SIG-M5 (cell line): ENCODE measurements around the gene SDCCAG8.

ENCODE experiments used
- DNase-seq: peaks from one replicate; lab custom pipeline; 2025; lab: John Stamatoyannopoulos, UW

Gene SDCCAG8

DNA sequence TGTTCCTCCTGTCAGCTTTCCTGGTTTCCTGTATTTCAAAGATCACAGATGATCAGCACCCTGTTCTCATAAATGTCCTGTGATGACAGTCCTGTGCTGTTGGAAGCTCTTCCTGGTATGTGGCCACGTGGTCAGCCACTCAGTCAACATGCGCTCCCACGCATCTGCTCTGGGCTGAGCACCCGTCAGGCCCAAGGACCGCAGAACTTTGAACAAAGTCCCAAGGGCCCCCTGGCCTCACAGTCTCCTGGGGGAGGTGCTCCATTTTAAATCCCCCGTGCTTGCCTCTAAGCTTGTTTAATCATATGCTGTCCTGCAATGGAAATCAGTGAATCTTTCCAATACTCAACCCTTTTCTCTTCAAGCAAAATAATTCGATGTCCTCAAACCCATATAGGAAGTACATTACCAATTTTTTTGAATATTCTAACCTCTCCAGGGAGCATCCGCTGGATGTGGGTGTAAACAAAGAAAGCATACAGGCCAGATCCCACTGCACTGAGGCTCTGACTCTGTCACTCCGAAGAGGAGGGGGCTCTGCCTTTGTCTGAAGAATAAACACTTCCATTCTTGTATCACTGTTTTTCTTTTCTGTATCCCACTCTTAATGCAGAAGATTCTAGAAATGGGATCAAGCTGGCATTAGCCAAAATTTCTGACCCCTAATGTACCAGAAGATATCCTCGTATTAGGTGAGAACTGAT is 250.3 kb downstream of the SDCCAG8 start:
- no peak for DNase-seq

DNA sequence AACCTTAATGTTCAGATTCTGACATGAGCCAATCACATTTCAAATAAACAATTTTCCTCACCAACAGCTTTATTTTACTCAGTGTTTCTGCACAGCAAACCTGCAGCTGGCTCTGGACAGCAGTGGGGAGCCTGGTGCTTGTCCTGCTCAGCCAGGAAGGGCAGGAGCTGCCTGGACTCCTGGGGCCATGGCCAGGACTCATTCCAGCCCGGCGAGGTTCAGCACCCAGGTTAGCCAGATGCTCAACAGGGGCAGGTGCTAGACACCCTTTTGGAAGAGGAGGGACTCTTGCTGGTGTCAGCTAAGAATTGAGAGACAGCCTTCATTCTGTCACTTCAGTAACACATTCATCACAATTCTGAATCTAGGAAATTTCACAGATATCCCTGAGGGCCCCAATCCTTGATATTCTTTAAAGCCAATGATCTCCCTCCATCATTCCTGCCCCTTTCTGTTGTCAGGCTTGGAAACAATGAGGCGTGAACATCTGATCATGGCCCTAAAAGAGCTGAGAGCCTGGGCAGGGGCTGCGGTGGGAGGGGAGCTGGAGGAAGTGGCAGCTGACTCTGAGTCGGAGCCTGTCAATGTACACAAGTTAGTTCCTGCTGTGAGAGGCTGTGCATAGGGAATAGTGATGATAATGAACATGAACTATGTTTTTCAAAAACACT is 251.3 kb downstream of the SDCCAG8 start:
- DNase-seq, result no peak

DNA sequence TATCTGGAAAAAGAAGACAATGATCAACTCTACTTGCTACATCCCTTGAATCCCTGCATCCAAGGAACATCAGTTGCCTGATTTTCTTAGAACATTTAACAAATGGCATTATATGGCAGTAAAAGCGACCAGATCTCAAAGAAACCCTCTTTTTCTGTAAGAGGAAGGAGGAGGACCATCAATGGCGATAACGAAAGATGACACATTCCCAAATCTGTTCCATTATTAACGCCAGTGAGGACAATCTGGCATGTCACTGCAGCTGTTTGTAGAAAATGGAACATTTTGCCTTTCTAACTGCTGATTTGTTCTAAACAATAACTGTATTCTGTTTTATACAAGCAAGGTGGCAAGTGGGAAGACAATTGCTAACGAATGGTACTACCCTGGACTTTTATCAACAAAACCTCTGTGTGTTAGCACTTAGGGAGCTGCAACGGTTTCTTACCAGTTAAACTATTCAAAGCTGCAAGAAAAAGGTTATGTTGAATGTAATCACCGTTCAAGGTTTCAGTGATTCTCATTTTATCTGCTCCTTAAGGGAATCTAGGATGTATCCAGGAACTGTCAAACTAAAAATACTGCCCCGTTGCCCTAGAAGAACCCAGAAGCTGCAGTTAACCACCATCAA is 251.9 kb downstream of the SDCCAG8 start:
- no peak for DNase-seq

DNA sequence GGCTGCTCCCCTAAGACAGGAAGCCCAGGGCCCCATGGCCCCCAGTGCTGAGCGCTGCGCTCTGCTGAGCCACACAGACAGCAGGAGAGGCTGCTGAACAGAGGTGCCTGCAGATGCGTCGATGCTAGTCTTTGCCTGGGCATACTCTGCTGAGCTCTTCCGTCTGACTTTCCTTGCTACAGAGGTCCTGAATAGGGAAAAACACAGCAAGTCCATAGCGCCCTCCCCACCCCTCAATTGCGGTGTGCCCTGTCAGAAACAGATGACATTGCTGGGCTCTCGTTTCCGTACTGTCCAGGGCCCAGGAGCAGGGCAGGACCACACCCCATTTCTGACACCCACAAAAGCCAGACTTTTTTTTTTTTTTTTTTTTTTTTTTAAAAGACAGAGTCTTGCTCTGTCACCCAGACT is 252.5 kb downstream of the SDCCAG8 start:
- no peak for DNase-seq

- DNase-seq, result no peak
These were observed 253.1 kb downstream of the SDCCAG8 start for GRCh38 chr1:243508943-243509342.

GRCh38 chr1:243510928-243511327 is 255.1 kb downstream of the SDCCAG8 start:
- no peak for DNase-seq

- no peak for DNase-seq
These were observed 258.1 kb downstream of the SDCCAG8 start for GRCh38 chr1:243513726-243514491.

- DNase-seq, result no peak
These were observed 259.1 kb downstream of the SDCCAG8 start for GRCh38 chr1:243514927-243515326.

- no peak for DNase-seq
These were observed 265.0 kb downstream of the SDCCAG8 start for GRCh38 chr1:243520831-243521230.

- no peak for DNase-seq
These were observed 267.9 kb downstream of the SDCCAG8 start for GRCh38 chr1:243523766-243524165.

DNA sequence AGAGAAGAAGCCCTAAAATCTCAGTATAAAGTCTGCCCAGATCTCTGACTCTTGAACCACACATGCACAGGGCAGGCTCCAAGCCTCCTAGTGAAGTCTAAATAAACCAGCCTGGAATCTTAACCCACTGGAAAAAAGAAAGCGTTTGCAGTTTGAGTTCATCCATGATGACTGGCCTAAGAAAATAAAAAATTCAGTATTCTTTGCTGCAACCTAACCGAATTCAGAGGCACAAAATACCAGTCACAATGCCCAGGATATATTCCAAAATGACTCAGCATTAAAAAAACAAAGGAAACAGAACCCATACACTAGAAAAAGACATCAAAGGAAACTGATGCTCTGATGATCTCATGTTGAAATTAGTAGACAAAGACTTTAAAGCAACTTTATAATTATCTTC is 269.2 kb downstream of the SDCCAG8 start:
- DNase-seq, result no peak

GRCh38 chr1:243526180-243526579 is 270.3 kb downstream of the SDCCAG8 start:
- DNase-seq, result no peak

GRCh38 chr1:243528459-243529121 is 272.7 kb downstream of the SDCCAG8 start:
- DNase-seq, result no peak

GRCh38 chr1:243529512-243529911 is 273.7 kb downstream of the SDCCAG8 start:
- DNase-seq, result no peak

- no peak for DNase-seq
These were observed 279.2 kb downstream of the SDCCAG8 start for GRCh38 chr1:243535014-243535413.

DNA sequence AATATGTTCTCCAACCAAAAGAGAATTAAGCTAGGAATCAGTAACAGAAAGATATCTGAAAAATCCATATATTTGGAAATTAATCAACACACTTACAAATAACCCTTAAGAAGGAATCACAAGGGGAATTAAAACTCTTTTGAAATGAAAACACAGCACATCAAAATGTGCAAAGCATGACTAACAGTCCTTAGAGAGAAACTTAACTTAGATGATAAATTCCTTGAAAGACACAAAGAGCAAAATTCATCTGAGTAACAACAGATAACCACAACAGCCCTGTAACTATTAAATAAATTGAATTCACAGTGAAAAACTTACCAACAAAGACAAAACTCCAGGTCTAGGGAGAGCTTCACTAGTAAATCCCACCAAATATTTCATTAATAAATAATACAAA is 283.8 kb downstream of the SDCCAG8 start:
- DNase-seq, result no peak

DNA sequence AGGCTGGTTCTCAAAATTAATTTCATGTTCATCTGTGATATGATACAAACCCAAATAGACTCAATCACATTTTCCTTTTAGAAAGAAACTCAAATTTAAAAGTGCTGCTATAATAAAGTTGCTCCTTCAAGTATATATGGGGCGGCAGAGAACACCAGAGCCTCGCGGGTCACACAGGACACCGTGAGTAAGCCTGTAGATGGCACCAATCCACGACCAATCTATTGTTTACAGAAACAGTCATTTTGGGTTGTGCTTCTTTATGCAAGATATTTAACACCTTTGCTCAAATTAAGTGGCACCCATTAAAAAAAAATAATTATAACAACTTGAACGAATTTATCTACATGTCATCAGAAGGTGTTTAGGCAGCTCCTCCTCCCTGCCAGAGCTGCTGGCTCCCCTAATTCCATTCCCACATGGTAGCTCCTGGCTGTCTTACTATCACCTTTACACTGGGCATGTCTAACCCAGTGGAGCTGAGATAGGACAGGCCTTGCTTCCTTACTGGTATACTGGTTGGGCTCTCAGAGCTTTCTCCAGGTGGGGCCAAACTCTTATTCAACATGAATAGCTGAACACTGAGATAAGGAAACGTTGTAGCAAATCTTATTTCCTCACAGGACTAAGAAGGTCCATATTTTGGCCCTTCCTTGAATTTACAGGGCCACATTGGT is 287.0 kb downstream of the SDCCAG8 start:
- no peak for DNase-seq

GRCh38 chr1:243543501-243543900 is 287.7 kb downstream of the SDCCAG8 start:
- DNase-seq, result no peak

- DNase-seq, result no peak
These were observed 290.6 kb downstream of the SDCCAG8 start for GRCh38 chr1:243546457-243546856.

DNA sequence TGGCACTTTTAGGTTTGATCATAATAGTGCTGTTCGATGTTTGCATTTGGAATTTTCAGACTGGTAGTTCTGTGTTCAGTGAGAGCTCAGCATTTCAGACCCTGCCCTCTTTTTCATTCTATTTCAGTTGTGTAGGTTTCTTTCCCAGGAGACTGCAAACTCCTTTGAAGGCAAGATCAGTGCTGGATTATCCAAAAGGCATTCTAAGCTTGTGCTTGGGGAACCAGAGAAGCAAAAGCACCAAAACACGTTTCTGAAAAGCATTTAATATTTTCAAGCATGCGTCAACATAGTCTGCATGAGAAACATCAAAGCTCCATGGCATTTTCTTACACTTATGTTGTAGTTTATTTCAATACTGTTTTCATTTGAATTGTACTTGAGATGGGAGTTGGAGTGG is 292.1 kb downstream of the SDCCAG8 start:
- no peak for DNase-seq

- DNase-seq, result no peak
These were observed 292.7 kb downstream of the SDCCAG8 start for GRCh38 chr1:243548516-243548915.
